Renal cortex interstitium (tissue), 11 donors: ENCODE results near the gene TMPRSS15. TPM values are rescaled to one million over a fixed set of nuclear protein-coding genes. Genes with fewer than 3 reads are reported as not detected.

Experiments used
- DNase-seq, 11 donors: peaks; one replicate each; pipeline ENCODE4 v3.0.0-alpha.2; 2013; ENCODE audit warnings: low read depth in 9 of 11, low spot score in 4 of 11; ENCODE audit errors: extremely low read depth in 1 of 11
- polyA plus RNA-seq, 3 donors: library from polyadenylated mRNA; unstranded; fragments of 120-200 nt; gene quantifications; one replicate each; pipeline ENCODE4 v1.2.1, GENCODE V29; 2013; ENCODE audit not compliant: insufficient read length in 3 of 3

TMPRSS15 gene
- polyA plus RNA-seq, 3 donors, result 0.23 to 0.42 (median 0.30) TPM

DNA sequence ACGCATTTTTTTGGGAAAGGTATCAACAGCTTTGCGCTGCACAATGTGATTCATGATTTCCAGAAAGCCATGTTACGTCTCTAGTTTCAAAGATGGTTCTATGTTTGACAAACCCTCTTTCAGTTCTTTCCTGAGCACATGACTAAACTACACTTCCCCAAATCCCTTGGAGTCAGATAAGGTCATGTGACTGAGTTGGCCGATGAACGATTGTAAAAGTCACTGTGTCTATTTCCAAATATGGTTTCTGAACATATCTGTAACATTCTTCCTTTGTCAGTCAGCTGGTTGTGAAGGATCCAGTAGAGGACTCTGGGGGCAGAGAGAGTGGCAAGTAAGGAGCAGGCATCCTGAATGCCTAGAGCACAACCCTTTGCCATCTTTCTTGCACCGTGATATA is 35.4 kb downstream of the TMPRSS15 start:
- no peak for DNase-seq

DNA sequence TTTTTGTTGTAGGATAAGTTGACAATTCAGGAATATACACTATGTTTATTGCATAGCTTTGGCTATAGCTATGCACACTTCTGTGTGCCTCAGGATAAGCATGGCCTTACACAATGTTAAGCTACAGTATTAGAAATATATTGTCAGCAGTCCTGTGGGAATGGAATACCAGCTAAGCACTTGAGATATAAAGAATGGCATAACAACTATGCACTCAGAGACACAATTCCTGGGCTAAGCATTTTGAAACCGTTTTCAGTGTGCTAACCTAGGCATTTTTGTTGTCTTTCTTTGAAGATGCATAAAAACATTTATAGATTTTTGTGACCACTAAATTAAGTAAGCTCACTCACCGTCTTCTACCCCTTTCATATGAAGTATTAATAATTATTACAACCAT is 46.8 kb downstream of the TMPRSS15 start:
- DNase-seq, result no peak

DNA sequence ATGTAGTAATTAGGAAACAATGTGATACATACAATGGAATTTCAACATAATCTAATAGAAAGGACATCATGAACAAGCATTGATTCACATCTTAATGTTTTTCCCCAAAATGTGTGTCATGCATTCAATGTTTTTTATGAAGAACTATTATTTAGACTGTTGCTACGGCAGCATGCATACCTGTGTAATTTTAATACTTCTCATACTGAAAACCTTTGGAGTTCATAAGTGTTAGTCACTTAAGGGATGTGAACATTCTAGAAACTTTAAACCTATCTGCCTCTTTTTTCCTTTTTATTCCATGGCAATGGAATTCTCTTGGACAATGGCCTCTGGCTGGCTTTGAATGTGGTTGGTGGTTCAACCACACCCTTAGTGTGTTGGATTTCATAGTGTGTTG is 48.6 kb downstream of the TMPRSS15 start:
- no peak for DNase-seq

DNA sequence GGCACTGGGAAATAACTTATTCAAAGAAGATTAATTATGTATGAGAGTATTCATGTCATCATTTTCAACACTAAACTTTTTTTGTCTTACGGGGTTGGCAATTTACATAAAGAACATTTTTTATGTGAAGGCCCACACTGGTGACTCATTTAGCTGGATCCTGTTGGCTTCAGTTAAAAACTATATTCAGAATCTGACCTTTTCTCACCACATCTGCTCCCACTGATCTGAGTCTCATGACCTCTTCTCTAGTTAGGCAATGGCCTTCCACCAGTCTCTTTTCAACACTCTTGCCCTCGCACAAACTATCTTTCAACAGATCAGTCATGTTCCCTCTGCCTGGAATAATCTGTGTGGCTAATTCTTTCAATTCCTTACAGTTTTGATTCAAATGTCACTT is 53.4 kb downstream of the TMPRSS15 start:
- DNase-seq, result no peak

DNA sequence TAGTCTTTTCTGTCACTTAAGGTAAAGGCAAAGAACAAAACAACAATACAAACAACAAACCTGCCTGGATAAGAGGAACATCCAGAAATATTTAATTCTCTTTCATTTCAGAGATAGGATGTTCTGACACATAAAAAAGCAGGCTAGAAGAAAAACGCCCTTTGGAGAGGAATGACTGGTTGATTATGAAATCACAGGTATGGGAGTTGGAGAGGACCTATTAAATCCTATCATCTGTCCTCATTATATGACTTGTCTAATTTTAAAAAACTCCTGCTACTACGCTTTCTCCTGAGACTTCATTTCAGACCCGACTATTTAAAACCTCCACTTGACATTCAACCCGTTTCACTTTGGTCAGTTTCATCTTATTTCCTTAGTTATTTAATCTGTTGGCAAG is 54.1 kb downstream of the TMPRSS15 start:
- no peak for DNase-seq

DNA sequence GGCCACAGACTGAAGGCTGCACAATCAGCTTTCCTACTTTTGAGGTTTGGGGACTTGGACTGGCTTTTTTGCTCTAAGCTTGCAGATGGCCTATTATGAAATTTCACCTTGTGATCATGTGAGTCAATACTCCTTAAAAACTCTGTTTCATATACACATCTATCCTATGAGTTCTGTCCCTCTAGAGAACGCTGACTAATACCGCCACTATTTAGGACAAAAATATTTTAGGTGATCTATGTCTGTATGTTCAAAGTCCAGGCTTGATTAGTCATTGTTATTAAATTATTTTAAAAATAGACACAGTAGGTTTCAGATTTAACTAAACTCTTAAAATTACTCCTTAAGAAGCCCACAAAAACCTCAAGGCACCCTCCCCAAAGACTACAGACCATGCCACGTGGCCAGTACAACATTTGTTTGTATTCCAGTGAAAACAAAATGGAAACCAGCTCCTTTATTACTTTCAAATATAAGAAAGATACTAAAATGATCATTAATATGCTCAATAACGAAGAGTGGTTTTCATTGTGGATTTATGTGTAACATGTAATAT is 63.1 kb downstream of the TMPRSS15 start:
- DNase-seq, result no peak

DNA sequence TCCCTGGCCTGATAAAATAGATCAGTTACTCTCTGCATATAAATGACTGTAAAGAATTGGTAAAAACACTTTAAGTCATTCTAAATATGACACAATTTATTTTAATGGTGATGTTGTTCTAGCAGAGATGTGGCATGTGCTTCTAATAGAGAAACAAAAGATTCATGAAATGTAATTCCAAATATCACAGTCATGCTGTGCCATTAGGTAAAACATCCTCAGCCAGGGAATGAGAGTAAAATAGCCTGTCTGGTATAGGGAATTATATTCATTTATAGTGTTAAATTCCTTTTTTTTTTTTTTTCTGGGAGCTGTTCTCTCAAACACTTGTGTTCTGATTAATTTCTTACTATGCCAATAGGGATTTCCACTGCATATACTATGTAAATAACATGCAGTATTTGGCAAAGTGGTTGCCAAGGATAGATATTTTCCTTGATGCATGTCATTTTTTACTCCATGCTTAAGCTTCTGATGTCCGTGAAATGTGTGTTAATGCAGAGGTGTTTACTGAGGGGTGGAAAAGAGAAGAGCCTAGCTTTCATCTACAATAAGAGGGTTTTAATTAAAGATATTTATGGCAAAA is 67.8 kb downstream of the TMPRSS15 start:
- no peak for DNase-seq

DNA sequence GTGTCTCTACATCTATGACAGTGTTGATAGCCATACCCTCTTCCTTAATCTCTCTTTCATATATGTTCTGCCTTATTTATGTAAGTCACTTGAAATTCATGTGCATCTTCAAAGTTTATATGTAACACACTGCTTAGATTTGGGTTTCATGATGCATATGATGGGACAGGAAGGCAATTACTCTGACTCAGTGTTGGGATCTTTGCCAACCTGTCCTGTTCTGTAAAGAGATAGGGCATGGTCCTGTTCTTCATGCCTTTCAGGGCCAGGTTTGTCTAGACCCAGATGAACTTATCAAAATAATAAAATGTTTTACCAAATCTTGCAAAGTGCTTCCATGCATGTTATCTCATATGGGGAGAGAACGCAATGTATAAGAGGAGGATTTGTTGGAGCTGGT is 69.5 kb downstream of the TMPRSS15 start:
- no peak for DNase-seq

DNA sequence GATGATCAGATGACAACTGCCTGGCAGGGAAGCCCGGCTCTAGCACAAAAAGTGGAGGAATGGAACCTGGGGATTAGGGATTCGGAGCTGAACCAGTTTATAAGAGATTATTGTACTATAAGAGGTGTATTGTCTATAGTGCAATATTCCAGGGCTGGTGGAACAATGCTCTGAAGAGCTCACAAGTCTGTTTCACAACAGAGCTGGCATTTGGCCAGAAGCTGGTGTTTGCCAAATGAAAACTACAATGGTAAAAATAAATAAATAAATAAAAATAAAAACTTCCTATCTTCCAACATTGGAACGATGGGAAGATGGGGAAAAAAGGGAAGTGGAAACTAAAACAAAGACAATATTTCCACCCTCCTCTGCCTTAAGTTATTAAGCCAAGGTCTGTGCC is 85.4 kb downstream of the TMPRSS15 start:
- DNase-seq, result no peak

DNA sequence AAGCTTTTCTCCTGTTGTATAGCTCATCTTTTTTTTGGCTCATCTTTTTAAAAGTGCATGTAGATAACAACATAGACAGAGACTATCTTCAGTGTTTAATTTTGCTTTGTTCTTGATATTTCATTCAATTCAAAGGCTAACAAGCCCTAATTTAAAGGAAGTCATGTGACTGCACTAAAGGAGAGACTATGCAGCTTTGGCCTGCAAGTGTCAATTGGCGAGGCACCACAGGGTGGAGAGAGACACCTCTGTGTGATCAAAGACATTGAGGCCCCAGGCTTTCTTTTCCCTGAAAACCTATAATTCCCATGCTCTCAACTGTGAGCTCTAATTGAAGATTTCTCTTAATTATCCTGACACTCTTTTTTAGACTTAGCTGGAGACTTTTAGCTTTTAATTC is 105.4 kb downstream of the TMPRSS15 start:
- DNase-seq, result no peak

DNA sequence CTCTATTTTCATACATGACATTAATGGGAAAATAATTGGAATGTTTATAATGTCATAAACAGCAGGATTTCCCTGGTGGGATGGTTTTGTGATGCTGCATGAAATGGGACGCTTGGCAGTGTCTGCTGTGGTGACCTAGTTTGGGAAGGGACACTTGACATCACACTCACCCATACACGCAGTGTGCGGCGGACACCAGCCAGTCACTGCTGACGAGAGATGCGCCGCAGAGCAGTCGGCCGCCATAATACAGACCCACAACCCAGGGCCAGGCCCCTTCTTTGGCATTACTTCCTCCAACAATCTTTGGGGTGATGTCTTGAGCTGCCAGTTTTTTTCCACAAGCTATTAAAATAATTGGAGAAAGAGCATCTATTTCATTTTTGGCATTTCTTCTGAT is 109.5 kb downstream of the TMPRSS15 start:
- DNase-seq, result no peak

DNA sequence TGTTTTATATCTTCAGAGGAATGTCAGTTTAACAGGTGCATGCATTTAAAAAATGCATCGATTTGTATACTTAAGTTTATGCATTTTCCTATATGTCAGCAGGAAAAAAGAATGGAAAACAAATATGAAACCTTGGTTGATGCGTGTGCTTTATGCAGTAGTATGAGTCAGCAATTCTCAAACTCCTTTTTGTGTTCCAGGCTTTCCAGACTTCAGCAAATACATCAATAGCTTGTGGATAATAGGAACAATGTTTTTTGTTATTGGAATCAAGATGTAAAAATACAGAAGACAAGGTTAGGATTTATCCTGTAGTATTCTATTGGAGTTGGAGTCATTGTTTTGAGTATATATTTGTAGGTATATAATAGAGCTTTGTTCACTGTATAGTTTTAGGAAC is 113.7 kb downstream of the TMPRSS15 start:
- DNase-seq, result no peak

DNA sequence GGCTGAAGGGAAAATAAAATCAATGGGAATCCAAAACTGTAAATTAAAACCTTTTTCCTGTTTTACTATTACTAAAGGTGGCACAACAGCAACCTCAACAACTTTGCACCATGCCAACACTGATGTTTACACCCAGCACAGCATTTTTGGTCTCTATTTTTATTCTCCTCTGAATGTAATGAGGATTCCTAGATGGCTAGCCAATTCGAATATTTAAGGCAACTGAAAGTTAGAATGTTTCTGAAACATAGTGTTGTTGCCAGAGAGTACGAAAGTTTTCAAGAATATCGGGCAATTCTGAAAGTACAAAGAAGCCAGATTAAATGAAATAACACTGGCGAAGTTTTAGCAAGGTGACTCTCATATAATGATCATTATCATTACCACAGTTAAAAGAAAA is 118.2 kb downstream of the TMPRSS15 start:
- DNase-seq, result no peak

DNA sequence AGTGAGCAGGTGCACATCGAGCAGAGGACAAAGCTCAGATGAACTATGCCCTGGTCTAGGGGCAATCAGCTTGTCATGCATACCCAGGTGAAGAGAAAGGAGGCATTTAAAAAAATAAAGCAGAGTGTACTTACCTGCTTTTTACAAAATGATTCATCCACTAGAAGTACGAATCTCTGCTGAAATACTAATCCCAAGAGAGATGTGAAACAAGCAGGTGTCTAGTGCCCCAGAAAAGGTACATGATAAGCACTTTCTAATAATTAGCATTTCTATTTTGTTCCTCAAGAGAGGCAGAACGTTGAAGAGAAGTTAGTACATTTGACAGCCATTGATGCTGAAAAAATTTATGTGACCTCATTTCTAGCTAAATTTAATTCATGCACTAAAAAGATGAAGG is 127.8 kb downstream of the TMPRSS15 start:
- DNase-seq, result no peak

DNA sequence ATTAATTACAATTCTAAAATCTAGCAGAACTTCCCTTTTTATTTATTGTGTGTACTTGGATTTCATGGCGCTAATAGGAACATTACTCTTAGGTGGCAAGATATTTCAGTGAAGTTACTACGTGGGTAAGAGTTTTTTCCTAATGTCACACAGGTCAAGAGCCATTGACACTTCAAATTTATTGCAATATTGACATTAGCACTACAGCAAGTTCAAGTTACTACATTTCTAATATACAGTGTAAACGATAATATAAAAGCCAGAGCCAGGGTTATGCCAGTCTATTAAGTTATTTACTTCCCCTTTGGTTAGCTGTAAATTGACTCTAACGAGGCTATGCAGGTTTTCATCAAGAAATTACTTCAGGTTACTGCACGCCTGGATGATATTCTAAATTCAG is 129.2 kb downstream of the TMPRSS15 start:
- no peak for DNase-seq

DNA sequence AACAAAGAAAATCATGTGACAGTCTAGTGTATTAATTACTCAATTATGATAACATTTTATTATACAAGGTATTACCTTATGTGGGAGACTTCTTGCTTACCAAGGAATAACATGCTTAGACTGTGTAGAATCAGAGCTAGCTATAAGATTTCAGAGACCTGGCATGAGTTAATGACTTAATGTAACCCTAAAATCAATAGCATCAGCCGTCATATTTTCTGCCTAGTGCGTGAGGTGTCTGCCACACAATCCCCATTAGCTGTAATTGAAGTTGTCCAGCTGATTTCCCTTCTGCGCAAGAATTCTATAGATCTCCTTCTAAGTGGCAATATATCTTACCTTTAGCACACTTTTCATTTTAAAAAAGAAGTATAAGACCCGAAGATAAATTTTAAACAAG is 130.2 kb downstream of the TMPRSS15 start:
- no peak for DNase-seq

DNA sequence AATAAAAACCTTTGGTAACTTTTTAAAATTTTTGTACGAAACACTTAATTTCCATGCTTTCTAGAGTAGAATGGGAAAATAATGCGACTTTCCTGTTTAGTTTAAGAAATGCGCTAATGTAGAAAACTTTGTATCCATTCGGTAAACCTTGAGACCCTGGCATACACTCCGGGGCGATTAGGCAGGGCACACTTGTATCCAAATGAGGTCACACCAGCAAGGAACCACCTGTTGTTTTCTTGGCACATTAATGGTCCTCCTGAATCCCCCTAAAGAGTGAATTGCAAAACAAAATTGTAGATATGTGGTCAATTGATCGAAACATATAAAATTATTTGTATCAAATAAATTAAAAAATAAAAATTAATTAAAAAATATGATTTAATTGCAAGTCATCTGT is 133.7 kb downstream of the TMPRSS15 start:
- DNase-seq, result no peak

DNA sequence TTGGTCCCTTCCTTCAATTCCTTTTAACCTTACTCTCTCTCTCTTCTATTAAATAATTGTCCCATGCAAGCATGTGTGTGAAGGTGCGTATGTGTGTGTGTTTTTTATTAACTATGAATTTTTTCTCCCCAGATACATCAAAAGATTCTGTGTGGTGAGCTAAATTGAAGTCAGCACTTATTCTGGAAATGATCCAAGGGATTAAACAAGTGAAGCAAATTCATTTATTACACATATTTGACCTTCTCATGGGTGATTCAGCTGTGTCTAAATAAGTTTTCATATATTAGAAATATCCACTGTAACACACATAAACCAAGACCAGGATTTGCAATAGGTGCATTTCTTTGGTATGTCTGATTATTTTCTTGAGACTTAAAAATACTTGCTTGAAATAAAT is 134.7 kb downstream of the TMPRSS15 start:
- no peak for DNase-seq

DNA sequence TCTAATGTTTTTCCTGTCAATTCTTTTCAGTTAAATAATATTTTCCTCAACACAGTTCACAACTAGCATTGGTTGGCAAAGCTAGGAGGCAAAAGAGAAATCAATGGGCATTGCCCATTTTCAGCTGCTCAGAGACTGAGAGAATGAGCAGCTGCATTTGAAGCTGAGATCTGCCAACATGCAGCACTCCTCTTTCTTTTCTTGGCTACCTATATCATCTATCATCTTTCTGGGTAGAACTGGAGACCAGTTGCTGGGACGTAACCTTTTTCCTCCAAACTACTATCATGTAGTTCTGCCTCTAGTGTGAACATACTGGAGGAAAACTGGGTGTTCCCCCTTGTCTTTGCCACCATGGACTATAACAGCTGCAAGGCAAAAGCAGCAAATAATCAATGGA is 136.1 kb downstream of the TMPRSS15 start:
- DNase-seq, result no peak

DNA sequence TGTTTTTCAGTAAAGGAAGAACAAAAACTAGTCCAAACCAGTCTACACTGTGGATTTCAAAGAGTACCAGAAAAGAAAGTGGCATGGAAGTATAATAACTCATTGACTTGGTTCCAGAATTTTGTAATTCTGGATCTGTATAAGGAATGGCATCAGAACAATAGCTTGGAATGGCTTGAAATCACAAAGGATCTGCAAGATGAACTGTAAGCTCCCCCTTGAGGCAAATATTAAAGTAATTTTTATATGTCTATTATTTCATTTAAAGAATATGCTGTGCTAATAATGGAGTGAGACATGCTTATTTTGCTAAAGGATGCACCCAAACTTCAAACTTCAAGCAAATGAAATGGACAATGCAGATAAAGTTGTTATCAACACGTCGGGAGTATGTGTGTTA is 137.6 kb downstream of the TMPRSS15 start:
- DNase-seq, result no peak

DNA sequence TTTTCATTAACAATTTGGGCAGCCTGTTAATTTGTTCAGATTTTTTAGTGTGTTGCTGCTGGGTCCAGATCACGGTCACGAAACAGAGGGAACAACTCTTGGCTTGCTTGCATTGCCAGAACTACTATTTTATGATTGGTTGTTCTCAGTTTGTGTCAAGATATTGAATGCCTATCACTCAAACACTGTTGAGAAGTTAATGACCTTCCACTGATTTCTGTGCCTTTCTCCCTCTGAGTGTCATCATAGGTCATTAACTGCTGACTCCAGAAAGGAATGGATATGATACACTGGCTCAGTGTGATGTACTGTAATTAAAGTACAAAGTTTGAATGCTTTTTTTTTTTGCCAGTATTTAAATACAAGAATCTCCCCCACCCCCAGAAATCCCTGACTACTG is 149.8 kb downstream of the TMPRSS15 start:
- DNase-seq, result no peak

DNA sequence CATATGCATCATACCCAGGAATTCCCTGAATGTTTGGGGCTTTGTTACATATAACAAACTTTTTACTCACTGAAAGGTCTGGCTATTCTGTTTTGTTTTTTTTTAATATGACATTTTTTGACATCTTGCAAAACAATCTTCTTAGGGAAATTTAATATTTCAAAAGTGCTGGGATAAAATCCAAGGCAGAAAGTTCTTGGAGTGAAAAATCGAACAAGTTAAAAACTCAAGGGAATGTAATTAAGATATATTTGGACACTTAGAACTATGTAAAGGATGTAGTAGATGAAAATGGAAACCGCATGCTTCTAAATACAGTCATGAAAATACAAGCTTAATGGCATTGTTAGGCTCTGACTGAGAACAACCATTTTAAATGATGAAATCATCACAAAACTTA is 150.4 kb downstream of the TMPRSS15 start:
- no peak for DNase-seq
